CD4-positive, CD25-positive, alpha-beta regulatory T cell (primary cell): ENCODE results near the gene MARCHF9. TPM values are rescaled to one million over a fixed set of nuclear protein-coding genes. Genes with fewer than 3 reads are reported as not detected.

Source experiments
- ATAC-seq, 2 donors: fragments of 150-1000 bp; cut with Tn5 transposase; one replicate each; pipeline ENCODE4 v1.10.0; 2021; ENCODE audit warnings: low read depth in 2 of 2, moderate number of reproducible peaks in 2 of 2, moderate library complexity in 1 of 2
- DNase-seq, 3 donors: peaks; one replicate each; pipeline versions ENCODE4 v3.0.0 to v3.0.0-alpha.2; 2012 to 2022; ENCODE audit warnings: mixed read lengths in 1 of 3
- H3K27ac ChIP-seq: one replicate; pipeline ENCODE4 v1.7.0; 2013; ENCODE audit warnings: mild to moderate bottlenecking, low read length; ENCODE audit not compliant: insufficient read depth, poor library complexity, severe bottlenecking
- H3K27me3 ChIP-seq: one replicate; pipeline ENCODE4 v1.7.0; 2013; ENCODE audit warnings: low read length; ENCODE audit not compliant: control insufficient read depth, insufficient read depth
- H3K36me3 ChIP-seq: one replicate; pipeline ENCODE4 v1.7.0; 2013; ENCODE audit warnings: mild to moderate bottlenecking, low read length, moderate library complexity; ENCODE audit not compliant: control insufficient read depth, insufficient read depth
- H3K4me1 ChIP-seq: 2 replicates; pipeline ENCODE4 v1.7.0; 2013; ENCODE audit warnings: mild to moderate bottlenecking, low read length; ENCODE audit not compliant: insufficient read depth, control insufficient read depth, poor library complexity, severe bottlenecking
- H3K4me3 ChIP-seq: one replicate; pipeline ENCODE4 v1.7.0; 2013; ENCODE audit warnings: low read depth, mild to moderate bottlenecking, low read length, moderate library complexity
- H3K9me3 ChIP-seq, 2 experiments: 1 replicate in 1 of 2; 2 replicates in 1 of 2; pipeline ENCODE4 v1.7.0; 2013; ENCODE audit warnings: low read length in 2 of 2, mild to moderate bottlenecking in 1 of 2, moderate library complexity in 1 of 2; ENCODE audit not compliant: control insufficient read depth in 2 of 2
- H3K27ac Mint-ChIP-seq, 3 donors: one replicate each; pipeline ENCODE4 v1.8.0; 2020 to 2022; ENCODE audit warnings: mild to moderate bottlenecking in 3 of 3, mixed read lengths in 3 of 3, moderate library complexity in 2 of 3
- H3K27me3 Mint-ChIP-seq: one replicate; pipeline ENCODE4 v1.8.0; 2022; ENCODE audit warnings: mild to moderate bottlenecking, mixed read lengths
- H3K36me3 Mint-ChIP-seq: one replicate; pipeline ENCODE4 v1.8.0; 2020; ENCODE audit warnings: mixed read lengths
- H3K4me1 Mint-ChIP-seq, 4 donors: one replicate each; pipeline ENCODE4 v1.8.0; 2020 to 2022; ENCODE audit warnings: mixed read lengths in 4 of 4, mild to moderate bottlenecking in 1 of 4
- H3K4me3 Mint-ChIP-seq, 4 donors: one replicate each; pipeline ENCODE4 v1.8.0; 2020 to 2022; ENCODE audit warnings: mild to moderate bottlenecking in 4 of 4, mixed read lengths in 4 of 4, moderate library complexity in 3 of 4
- H3K9me3 Mint-ChIP-seq, 7 donors: one replicate each; pipeline ENCODE4 v1.8.0; 2020 to 2022; ENCODE audit warnings: mixed read lengths in 7 of 7, mild to moderate bottlenecking in 3 of 7, moderate library complexity in 2 of 7
- polyA plus RNA-seq, 4 donors: library from polyadenylated mRNA; unstranded; fragments of 300-500 nt; fragmentation: Illumina TruSeq; gene quantifications; one replicate each; pipeline ENCODE4 v1.2.3, GENCODE V29; 2021
- total RNA-seq: library from RNA; stranded (reverse); gene quantifications from one replicate; pipeline ENCODE4 v1.2.3, GENCODE V29; 2022

MARCHF9 gene
- total and polyA plus RNA-seq, 5 donors from 2014 or later, result 2.2 to 35.4 (median 4.1) TPM

GRCh38 chr12:57716305-57716704 lies 38.6 kb upstream of the MARCHF9 start:
- H3K36me3 ChIP-seq, result peaks cover 70% of the 10 kb centered on the region
- Mint-ChIP-seq H3K4me1 (peaks cover 3 to 5% (median 4%) of the 10 kb centered on the region in 4 donors), H3K27me3 (no peaks in the 10 kb centered on the region), H3K4me3 (no peak overlapping the region), H3K27ac (peak overlapping the region in 2 of 3 donors; percentile 23 to 31), H3K36me3 (peaks cover 24% of the 10 kb centered on the region), H3K9me3 (peaks cover 0 to 2% (median 0%) of the 10 kb centered on the region in 7 donors)
- no peaks in the 10 kb centered on the region for H3K9me3 ChIP-seq
- no peak overlapping the region for H3K27ac ChIP-seq
- ATAC-seq (no peak), DNase-seq (no peak)
- H3K4me1 ChIP-seq, result no peaks in the 10 kb centered on the region
- H3K4me3 ChIP-seq, result no peak overlapping the region
- H3K27me3 ChIP-seq, result no peaks in the 10 kb centered on the region

DNA sequence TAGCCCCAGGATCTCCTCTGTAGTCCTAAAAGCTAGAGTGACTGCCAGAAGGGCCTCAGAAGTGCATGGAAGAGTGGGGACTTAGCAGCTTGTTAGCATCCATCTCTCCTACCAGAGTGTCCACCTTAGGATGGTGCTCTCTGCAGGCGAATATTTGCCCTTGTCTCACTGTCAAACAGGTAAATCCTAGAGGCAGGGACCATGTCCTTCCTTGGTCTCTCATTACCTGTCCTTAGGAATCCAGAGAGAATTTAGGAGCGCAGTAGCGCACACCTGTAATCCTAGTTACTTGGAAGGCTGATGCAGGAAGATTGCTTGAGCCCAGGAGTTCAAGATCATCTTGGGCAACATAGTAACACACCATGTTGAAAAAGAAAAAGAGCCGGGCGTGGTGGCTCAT lies 37.8 kb upstream of the MARCHF9 start:
- DNase-seq (no peak), ATAC-seq (no peak)
- Mint-ChIP-seq H3K36me3 (peaks cover 15% of the 10 kb centered on the region), H3K27me3 (peaks cover 5% of the 10 kb centered on the region), H3K4me1 (peaks cover 0 to 2% (median under 1%) of the 10 kb centered on the region in 4 donors), H3K4me3 (no peak overlapping the region), H3K9me3 (no peaks in the 10 kb centered on the region), H3K27ac (no peak overlapping the region)
- H3K36me3 ChIP-seq, result peaks cover 67% of the 10 kb centered on the region
- no peak overlapping the region for H3K4me3 ChIP-seq
- H3K9me3 ChIP-seq, result no peaks in the 10 kb centered on the region
- H3K27ac ChIP-seq, result no peak overlapping the region
- no peaks in the 10 kb centered on the region for H3K27me3 ChIP-seq
- no peaks in the 10 kb centered on the region for H3K4me1 ChIP-seq

DNA sequence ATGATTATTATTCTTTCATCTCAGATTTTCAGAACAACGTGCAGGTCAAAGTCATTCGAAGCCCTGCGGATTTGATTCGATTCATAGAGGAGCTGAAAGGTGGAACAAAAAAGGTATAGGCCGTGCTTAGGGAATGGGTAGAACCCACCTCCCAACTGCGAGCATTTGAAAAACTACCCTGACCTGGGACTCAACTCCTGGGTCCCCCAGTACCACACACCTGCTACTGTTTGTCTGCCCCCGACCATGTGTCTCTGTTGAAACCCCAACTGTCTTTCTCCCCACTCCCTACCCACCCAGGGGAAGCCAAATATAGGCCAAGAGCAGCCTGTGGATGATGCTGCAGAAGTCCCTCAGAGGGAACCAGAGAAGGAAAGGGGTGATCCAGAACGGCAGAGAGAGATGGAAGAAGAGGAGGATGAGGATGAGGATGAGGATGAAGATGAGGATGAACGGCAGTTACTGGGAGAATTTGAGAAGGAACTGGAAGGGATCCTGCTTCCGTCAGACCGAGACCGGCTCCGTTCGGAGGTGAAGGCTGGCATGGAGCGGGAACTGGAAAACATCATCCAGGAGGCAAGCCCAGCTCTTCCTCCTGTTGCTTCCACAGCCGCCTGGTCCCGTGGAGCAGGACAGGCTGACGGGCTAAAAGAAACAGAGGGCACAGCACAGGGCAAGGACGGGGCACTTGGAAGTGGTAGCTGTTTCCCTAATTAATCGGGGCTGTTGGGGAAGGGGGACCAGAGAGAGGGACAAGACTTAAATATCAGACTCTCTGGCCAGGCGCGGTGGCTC lies 36.9 kb upstream of the MARCHF9 start:
- no peak overlapping the region for H3K4me3 Mint-ChIP-seq
- no peaks in the 10 kb centered on the region for H3K9me3 Mint-ChIP-seq
- DNase-seq, result no peak
- H3K27me3 Mint-ChIP-seq, result peaks cover 5% of the 10 kb centered on the region
- H3K36me3 Mint-ChIP-seq, result peaks cover 15% of the 10 kb centered on the region
- no peaks in the 10 kb centered on the region for H3K27me3 ChIP-seq
- no peak for ATAC-seq
- H3K27ac Mint-ChIP-seq, result no peak overlapping the region
- H3K9me3 ChIP-seq, result no peaks in the 10 kb centered on the region
- no peak overlapping the region for H3K4me3 ChIP-seq
- H3K36me3 ChIP-seq, result peaks cover 61% of the 10 kb centered on the region
- no peaks in the 10 kb centered on the region for H3K4me1 ChIP-seq
- peaks cover 0 to 7% (median 0%) of the 10 kb centered on the region in 4 donors for H3K4me1 Mint-ChIP-seq
- no peak overlapping the region for H3K27ac ChIP-seq

DNA sequence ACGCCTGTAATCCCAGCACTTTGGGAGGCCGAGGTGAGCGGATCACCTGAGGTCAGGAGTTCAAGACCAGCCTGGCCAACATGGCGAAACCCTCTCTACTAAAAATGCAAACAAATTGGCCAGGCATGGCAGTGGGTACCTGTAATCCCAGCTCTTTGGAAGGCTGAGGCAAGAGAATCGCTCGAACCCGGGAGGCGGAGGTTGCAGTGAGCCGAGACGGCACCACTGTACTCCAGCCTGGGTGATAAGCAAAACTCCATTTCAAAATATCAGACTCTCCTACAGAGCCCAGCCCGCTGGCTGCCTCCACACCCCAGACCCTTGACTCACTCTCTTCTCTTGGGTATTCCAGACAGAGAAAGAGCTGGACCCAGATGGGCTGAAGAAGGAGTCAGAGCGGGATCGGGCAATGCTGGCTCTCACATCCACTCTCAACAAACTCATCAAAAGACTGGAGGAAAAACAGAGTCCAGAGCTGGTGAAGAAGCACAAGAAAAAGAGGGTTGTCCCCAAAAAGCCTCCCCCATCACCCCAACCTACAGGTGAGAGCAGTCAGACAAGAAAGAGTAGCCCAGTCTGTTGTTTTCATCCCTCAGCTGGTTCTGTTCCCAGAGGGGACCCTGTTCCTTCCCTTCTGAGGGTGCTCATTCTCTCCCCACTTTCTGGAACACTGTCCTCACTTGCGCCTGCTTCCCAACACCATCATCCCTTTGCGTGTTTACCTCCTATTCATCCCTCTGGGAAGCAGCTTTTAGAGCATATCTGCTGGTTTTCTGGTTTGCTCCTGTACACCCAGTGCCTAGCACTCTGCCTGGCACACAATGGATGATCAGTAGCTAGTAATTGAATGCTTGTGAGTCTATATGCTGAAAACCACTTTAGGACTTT lies 36.0 kb upstream of the MARCHF9 start:
- Mint-ChIP-seq H3K27ac (peak overlapping the region in 1 of 3 donors; percentile 20), H3K4me1 (peaks cover 0 to 13% (median 0%) of the 10 kb centered on the region in 4 donors), H3K9me3 (no peaks in the 10 kb centered on the region), H3K27me3 (peaks cover 5% of the 10 kb centered on the region), H3K36me3 (peaks cover 15% of the 10 kb centered on the region), H3K4me3 (no peak overlapping the region)
- H3K36me3 ChIP-seq, result peaks cover 57% of the 10 kb centered on the region
- H3K27ac ChIP-seq, result no peak overlapping the region
- no peaks in the 10 kb centered on the region for H3K27me3 ChIP-seq
- H3K9me3 ChIP-seq, result no peaks in the 10 kb centered on the region
- DNase-seq (no peak), ATAC-seq (no peak)
- no peak overlapping the region for H3K4me3 ChIP-seq
- H3K4me1 ChIP-seq, result no peaks in the 10 kb centered on the region

GRCh38 chr12:57719777-57720605 lies 34.9 kb upstream of the MARCHF9 start:
- H3K4me3 Mint-ChIP-seq, result no peak overlapping the region
- no peaks in the 10 kb centered on the region for H3K9me3 Mint-ChIP-seq
- DNase-seq, result no peak

GRCh38 chr12:57720606-57721595 lies 34.0 kb upstream of the MARCHF9 start:
- no peak for ATAC-seq
- Histone ChIP-seq H3K9me3 (no peaks in the 10 kb centered on the region), H3K27ac (no peak overlapping the region), H3K4me1 (peaks cover 4% of the 10 kb centered on the region), H3K36me3 (peaks cover 48% of the 10 kb centered on the region), H3K27me3 (no peaks in the 10 kb centered on the region), H3K4me3 (no peak overlapping the region)
- H3K27me3 Mint-ChIP-seq, result peaks cover 5% of the 10 kb centered on the region
- H3K36me3 Mint-ChIP-seq, result peaks cover 15% of the 10 kb centered on the region
- no peaks in the 10 kb centered on the region for H3K9me3 Mint-ChIP-seq
- no peak overlapping the region for H3K4me3 Mint-ChIP-seq
- no peak overlapping the region for H3K27ac Mint-ChIP-seq
- H3K4me1 Mint-ChIP-seq, result peaks cover 0 to 22% (median 6%) of the 10 kb centered on the region in 4 donors
- no peak for DNase-seq

More at GRCh38 chr12:57719777-57720605, 34.9 kb upstream of the MARCHF9 start:
- peaks cover 0 to 20% (median 5%) of the 10 kb centered on the region in 4 donors for H3K4me1 Mint-ChIP-seq
- H3K27me3 Mint-ChIP-seq, result peaks cover 5% of the 10 kb centered on the region
- Histone ChIP-seq H3K27me3 (no peaks in the 10 kb centered on the region), H3K36me3 (peaks cover 54% of the 10 kb centered on the region), H3K27ac (no peak overlapping the region), H3K9me3 (no peaks in the 10 kb centered on the region), H3K4me3 (no peak overlapping the region), H3K4me1 (no peaks in the 10 kb centered on the region)
- peaks cover 15% of the 10 kb centered on the region for H3K36me3 Mint-ChIP-seq
- no peak overlapping the region for H3K27ac Mint-ChIP-seq
- ATAC-seq, result no peak
